Measurements from ENCODE around the gene ARRDC5.

ARRDC5 gene

DNA sequence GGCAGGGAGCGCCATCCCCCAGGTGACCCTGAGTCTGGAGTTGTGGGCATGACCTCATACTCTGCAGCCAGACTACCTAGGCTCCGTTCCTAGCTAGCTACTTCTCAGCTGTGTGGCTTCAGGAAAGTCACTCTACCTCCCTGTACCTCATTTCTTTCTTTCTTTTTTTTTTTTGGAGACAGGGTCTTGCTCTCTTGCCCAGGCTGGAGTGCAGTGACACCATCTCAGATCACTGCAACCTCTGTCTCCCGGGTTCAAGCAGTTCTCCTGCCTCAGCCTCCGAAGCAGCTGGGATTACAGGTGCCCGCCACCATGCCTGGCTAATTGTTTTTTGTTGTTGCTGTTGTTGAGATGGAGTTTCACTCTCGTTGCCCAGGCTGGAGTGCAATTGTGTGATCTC is 50.2 kb downstream of the ARRDC5 start:
- H3K36me3 ChIP-seq (ENCODE audit: low read length) = no peaks in the 10 kb centered on the region
- H3K9ac ChIP-seq (ENCODE audit: low read length) = no peak overlapping the region
- H3K79me2 ChIP-seq (ENCODE audit: insufficient read depth, low read length) = no peaks in the 10 kb centered on the region
- no peak overlapping the region for H2AFZ ChIP-seq (ENCODE audit: low read depth, low read length, severe bottlenecking)
- no peaks in the 10 kb centered on the region for H3K9me2 ChIP-seq (replicated peaks; ENCODE audit: insufficient read depth, low read length)
- TF ChIP-seq EZH2phosphoT487 (conservative IDR thresholded peaks at IDR 0.05; ENCODE audit: low read length) = no peak
- TF ChIP-seq, protein P1, sequence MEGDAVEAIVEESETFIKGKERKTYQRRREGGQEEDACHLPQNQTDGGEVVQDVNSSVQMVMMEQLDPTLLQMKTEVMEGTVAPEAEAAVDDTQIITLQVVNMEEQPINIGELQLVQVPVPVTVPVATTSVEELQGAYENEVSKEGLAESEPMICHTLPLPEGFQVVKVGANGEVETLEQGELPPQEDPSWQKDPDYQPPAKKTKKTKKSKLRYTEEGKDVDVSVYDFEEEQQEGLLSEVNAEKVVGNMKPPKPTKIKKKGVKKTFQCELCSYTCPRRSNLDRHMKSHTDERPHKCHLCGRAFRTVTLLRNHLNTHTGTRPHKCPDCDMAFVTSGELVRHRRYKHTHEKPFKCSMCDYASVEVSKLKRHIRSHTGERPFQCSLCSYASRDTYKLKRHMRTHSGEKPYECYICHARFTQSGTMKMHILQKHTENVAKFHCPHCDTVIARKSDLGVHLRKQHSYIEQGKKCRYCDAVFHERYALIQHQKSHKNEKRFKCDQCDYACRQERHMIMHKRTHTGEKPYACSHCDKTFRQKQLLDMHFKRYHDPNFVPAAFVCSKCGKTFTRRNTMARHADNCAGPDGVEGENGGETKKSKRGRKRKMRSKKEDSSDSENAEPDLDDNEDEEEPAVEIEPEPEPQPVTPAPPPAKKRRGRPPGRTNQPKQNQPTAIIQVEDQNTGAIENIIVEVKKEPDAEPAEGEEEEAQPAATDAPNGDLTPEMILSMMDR (IDR thresholded peaks at IDR 0.05; ENCODE audit: insufficient read depth, low read length, poor library complexity, severe bottlenecking) = no peak
- no peak overlapping the region for H3K4me3 ChIP-seq (ENCODE audit: insufficient read depth, low read length, poor library complexity, severe bottlenecking)
- H4K20me1 ChIP-seq (ENCODE audit: low read depth, low read length) = no peaks in the 10 kb centered on the region
- no peak overlapping the region for H3K4me2 ChIP-seq (ENCODE audit: low read depth, low read length, poor library complexity, severe bottlenecking)
- H3K9me3 ChIP-seq (ENCODE audit: insufficient read depth, low read length) = no peaks in the 10 kb centered on the region
- peaks cover 10% of the 10 kb centered on the region; the same call in 1 of the 2 replicates for H3F3A ChIP-seq (ENCODE audit: insufficient read depth)
- no peaks in the 10 kb centered on the region for H3K27me3 ChIP-seq (ENCODE audit: low read length)
- H3K27ac ChIP-seq (ENCODE audit: low read depth, low read length) = no peak overlapping the region

DNA sequence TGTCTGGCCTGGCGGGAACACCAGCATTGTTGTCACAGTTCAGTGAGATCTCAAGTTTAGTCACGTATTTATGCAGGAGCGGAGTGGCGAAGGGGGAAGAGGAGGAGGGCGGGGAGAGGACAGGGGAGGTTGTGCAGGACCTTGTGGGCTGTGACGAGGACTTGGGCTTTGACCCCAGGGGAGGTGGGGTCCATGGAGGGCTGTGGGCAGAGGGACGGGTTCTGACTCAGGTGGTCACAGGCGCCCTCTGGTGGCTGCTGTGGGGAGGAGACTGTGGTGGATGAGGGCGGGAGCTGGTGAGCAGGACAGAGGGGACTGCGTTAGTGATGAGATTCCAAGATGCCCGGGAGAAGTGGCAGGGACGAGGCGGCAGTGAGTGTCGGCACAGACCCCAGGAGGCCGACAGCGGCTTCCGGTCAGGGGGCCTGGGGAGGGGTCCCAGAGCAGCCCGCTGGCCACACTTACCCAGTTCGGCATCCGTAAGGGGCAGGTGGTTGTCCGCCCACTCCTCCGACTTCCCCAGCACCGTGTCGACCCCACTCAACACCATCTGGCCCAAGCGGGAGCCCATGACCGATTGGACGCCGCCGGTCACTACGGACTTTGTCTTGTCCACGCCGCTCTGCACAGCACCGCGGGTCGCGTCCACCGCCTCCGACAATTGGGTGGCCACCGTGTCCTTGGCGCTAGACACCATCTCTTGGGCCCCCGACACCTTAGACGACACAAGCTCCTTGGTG is 51.0 kb downstream of the ARRDC5 start:
- Histone ChIP-seq H3F3A (ENCODE audit: insufficient read depth) (peaks cover 10% of the 10 kb centered on the region; the same call in 1 of the 2 replicates), H4K20me1 (ENCODE audit: low read depth, low read length) (no peaks in the 10 kb centered on the region), H3K4me2 (ENCODE audit: low read depth, low read length, poor library complexity, severe bottlenecking) (no peak overlapping the region), H3K27ac (ENCODE audit: low read depth, low read length) (no peak overlapping the region), H3K9ac (ENCODE audit: low read length) (no peak overlapping the region), H3K27me3 (ENCODE audit: low read length) (no peaks in the 10 kb centered on the region), H3K4me3 (ENCODE audit: insufficient read depth, low read length, poor library complexity, severe bottlenecking) (no peak overlapping the region), H3K36me3 (ENCODE audit: low read length) (no peaks in the 10 kb centered on the region), H3K9me2 (replicated peaks; ENCODE audit: insufficient read depth, low read length) (no peaks in the 10 kb centered on the region), H3K79me2 (ENCODE audit: insufficient read depth, low read length) (no peaks in the 10 kb centered on the region), H2AFZ (ENCODE audit: low read depth, low read length, severe bottlenecking) (no peak overlapping the region), H3K9me3 (ENCODE audit: insufficient read depth, low read length) (no peaks in the 10 kb centered on the region)
- no peak for TF ChIP-seq EZH2phosphoT487 (conservative IDR thresholded peaks at IDR 0.05; ENCODE audit: low read length)
- TF ChIP-seq, protein P1 (IDR thresholded peaks at IDR 0.05; ENCODE audit: insufficient read depth, low read length, poor library complexity, severe bottlenecking) = peak; percentile 86

DNA sequence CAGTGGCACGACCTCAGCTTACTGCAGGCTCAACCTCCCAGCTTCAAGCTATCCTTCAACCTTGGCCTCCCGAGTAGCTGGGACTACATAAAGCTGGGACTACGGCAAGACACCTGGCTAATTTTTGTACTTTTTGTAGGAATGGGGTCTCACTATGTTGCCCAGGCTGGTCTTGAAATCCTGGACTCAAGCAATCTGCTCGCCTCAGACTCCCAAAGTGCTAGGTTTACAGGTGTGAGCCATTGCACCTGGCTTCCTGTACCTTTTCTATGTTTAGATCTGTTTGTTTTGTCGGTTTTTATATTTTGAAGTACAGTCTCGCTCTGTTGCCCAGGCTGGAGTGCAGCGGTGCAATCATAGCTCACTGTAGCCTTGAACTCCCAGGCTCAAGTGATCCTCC is 53.7 kb downstream of the ARRDC5 start:
- Histone ChIP-seq H3K4me3 (ENCODE audit: insufficient read depth, low read length, poor library complexity, severe bottlenecking) (no peak overlapping the region), H3K27ac (ENCODE audit: low read depth, low read length) (peak overlapping the region; percentile 76), H4K20me1 (ENCODE audit: low read depth, low read length) (no peaks in the 10 kb centered on the region), H3K79me2 (ENCODE audit: insufficient read depth, low read length) (no peaks in the 10 kb centered on the region), H3K9ac (ENCODE audit: low read length) (no peak overlapping the region), H3K4me2 (ENCODE audit: low read depth, low read length, poor library complexity, severe bottlenecking) (peak overlapping the region; percentile 36), H3K9me2 (replicated peaks; ENCODE audit: insufficient read depth, low read length) (no peaks in the 10 kb centered on the region), H2AFZ (ENCODE audit: low read depth, low read length, severe bottlenecking) (no peak overlapping the region), H3K9me3 (ENCODE audit: insufficient read depth, low read length) (no peaks in the 10 kb centered on the region), H3F3A (ENCODE audit: insufficient read depth) (peaks cover 8% of the 10 kb centered on the region; the same call in 1 of the 2 replicates), H3K27me3 (ENCODE audit: low read length) (no peaks in the 10 kb centered on the region), H3K36me3 (ENCODE audit: low read length) (no peaks in the 10 kb centered on the region)
- no peak for TF ChIP-seq EZH2phosphoT487 (conservative IDR thresholded peaks at IDR 0.05; ENCODE audit: low read length)
- TF ChIP-seq, protein P1 (IDR thresholded peaks at IDR 0.05; ENCODE audit: insufficient read depth, low read length, poor library complexity, severe bottlenecking) = no peak
